Measurements from ENCODE around the gene CNTNAP2.

CNTNAP2 gene

DNA sequence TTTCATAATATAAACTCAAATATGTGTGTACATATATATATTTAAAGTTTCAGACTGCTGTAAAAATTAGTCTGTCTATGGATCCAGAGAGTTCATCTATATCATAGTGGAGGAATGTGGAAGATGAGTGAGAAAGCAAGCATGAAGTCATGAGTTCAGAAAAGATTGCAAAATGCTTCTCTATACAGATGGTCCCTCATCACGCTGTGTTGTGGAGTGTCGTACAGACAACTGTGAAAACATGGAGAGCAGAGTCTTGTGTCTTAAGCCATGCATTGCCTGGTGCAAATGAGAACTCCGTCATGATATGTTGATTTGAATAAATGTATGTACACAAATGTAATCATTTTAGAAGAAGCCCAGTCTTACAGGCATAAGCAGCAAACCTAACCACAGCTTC is 316.9 kb downstream of the CNTNAP2 start:
- no peak for DNase-seq

DNA sequence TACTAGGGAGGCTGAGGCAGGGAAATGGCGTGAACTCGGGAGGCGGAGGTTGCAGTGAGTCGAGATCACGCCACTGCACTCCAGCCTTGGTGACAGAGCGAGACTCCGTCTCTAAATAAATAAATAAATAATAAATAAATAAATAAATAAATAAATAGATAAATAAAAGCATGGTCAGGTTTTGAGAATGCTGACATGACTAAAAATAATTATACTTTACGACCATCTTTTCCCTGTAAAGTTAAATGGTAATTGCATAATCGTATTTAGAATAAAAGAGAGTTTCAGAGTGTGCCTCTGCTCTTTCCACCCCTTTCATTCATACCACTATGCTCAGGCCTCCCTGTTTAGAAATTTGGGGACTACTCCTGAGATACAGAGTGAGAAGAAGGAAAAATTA is 326.5 kb downstream of the CNTNAP2 start:
- no peak for DNase-seq

DNA sequence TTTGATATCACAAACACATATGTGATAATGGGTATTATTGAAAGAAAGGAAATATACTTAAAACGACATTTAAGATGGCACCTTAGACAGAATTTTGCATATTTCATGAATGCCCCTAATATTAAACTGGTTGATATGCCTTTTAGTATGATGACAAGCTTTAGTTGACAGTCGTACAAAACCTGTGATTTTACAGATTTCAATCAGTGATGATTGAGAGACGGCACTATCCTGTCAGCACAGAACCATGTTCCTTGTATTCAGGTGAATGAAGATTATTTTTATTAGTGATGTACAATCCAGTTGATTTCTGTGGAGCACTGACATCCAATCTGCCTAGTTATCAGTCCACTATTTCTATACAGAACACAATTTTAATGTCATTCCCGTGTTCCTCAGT is 333.0 kb downstream of the CNTNAP2 start:
- no peak for DNase-seq

DNA sequence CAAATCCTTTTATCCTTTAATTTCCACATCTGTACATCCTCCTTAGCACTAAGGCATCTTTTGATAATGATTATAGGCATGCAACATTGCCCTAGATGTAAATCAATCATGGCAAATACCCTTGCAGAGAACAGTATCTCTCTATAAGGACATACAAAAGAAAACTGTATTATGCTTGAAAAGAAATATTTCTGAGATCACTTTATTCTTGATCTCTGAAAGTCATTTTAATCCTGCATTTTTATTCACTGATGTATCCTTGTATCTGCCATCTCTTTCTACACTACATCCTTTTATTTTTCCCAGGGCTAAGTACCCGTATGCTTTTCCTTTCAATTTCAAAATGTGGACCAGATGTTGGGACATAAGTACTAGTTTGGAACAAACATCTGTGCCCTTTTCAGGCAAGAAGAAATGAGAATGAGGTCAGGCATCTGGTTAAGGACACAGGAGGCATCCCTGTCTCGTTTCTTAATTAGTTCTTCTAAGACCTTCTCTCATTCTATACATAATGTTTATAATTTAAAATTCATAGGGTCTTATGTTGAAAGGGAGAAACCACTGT is 338.6 kb downstream of the CNTNAP2 start:
- no peak for DNase-seq

DNA sequence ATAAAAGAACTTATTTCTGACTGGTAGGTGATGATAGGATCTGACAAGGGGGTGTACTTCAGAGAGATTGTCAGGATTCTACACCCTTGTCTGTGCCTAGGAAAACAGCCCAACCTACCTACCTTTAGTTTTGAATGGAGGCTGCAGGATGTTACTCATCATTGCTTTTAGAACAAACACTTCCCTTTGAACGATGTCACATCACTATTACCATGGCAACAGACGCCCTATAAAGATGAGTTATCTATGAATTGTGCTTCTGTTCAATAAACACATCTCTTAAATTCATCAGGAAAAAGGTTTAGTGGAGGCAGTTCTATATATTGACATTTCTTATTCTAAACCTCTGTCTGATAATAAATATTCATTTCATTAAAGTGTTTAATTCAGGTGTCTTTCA is 362.4 kb downstream of the CNTNAP2 start:
- DNase-seq, result no peak

DNA sequence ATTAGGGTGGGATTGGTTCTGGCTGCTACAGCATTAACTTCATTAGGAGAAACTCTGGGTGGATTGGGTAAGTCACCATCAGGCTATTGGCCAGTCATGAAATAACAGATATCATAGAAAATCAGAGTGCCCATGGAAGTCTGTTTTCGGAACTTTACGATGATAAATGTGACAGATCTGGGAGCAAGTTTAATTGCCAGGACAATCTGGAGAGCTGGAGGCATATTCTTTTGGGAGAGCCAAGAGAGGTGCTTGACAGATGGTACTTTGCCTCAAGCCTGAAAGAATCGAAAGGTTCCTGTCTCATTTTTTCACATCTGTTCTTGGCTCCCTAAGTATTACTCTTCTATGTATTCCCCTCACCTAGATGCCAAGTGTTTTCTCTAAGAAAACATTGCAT is 369.9 kb downstream of the CNTNAP2 start:
- no peak for DNase-seq

DNA sequence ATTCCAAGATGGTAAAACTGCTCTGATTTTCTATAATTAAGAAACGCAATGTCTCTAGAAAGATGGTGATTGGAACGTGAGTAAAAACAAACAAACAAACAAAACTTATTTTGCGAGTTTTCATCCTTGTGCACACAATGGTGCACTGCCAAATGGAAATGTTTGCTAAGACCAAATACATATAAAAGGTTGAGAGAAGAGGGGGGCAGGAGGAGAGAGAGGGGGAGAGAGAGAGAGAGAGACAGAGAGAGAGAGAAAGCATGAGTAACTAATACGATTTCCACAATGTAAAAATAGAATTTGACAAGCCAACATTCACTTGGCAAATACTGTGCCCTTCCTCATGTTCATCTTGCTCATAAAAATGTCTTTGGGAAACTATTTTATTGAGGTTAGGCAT is 375.4 kb downstream of the CNTNAP2 start:
- no peak for DNase-seq

DNA sequence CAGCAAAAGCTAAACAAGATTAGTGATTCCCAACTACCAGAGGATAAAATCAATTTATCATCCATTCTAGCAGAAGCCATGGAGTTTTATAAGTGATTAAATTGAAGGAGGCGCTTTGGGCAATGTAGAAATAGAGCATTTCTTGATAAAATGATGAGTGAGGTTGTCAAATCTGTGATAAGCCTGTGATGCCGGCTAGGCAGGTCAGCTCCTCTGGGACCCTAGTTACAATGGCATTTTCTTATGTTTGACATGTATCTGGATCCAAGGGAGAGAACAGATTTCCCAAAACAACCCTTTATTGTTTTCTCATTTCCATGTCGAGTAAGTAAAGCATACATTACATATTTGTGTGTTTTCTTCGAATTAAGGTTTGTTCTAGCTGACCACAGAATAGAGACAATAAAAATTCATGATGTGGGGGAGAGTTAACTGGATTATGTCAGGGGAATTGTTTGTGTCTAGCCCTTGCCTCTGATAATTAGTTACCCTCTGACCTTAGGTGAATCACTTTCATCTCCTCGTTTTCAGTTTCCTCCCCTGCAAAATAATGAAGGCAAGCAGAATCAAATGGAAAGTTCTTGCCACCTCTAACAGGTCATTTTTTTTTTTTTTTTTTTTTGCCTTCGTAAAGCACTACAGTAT is 378.5 kb downstream of the CNTNAP2 start:
- DNase-seq, result no peak

DNA sequence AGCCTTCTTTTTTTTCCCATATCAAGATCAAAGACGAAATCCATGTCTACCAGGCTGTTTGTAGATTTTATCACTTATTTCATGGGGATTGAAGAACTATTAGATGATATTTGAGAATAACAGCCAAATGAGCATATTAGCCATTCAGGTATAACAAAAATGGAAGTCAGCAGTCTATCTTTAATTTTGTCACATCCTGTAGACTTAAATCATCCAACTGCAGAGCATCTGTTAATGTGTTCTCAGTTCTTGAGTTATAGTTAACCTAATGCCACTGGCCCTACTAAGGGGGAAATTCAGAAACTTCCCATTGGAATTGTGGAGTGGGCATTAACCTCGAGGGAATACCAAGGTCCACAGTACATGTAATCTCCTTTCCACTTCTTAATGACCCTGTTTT is 380.1 kb downstream of the CNTNAP2 start:
- no peak for DNase-seq

DNA sequence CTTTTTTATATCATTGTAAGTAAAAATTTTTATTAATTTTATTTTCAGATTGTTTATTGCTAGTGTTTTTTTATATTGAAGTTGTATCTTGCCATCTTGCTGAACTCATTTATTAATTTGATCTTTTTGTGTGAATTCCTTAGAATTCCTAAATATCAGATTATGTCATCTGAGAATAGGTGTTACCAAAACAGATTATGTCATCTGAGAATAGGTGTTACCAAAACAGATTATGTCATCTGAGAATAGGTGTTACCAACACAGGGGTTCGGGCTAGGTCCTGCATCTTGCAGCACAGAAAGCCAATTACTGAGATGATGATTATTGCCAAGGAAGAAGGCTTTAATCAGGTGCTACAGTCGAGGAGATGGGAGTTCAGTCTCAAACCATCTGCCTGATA is 383.4 kb downstream of the CNTNAP2 start:
- no peak for DNase-seq

DNA sequence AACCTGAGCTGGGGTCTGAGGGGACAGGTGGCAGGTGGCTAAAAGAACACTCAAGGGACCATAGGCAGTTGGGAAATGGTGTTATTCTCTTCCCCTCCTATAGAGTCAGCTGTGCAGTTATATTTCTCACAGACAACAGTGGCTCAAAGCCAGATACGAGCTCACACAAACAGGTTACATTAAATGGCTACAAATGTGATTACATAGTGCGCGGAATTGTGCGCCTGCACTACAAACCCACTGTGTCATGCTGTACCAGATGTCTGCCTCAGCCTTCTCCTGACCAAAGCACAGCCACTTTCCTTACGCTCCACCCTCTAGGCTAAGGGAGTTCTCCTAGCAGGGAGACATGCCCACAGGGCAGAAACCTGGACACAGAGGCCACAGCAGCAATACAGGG is 387.2 kb downstream of the CNTNAP2 start:
- no peak for DNase-seq

DNA sequence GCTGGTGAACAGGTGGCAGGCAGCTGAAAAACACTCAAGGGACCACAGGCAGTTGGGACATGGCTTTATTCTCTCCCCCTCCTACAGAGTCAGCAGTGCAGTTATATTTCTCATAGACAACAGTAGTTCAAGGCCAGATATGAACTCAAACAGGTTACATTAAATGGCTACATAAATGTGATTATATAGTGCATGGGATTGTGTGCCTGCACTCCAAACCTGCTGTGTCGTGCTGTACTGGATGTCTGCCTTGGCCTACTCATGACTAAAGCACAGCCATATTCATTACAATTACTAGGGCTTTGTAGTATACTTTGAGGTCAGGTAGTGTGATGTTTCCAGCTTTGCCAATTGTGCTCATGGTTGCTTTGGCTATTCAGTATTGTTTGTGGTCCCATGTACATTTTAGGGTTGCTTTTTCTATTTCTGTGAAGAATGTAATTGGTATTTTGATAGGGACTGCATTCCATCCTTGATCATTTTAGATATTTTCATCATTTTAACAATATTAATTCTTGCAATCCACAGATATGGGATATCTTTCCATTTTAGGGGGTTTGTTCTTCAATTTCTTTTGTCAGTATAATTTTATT is 393.6 kb downstream of the CNTNAP2 start:
- DNase-seq, result no peak

DNA sequence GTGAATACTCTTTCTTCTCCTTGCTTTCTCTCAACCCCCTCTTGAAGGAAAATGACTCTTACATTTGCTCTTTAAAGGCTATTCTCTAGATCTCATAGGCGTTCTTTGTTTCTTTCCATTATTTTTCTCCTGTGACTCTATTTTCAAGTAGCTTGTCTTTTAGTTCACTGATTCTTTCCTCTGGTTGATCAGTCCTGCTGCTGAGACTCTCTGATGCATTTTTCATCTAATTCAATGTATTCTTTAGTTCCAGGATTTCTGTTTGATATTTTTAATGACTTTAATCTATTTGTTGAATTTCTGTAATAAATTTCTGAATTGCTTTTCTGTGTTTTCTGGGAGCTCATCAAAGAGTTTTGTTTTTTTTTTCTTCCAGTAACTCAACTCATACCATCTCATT is 397.7 kb downstream of the CNTNAP2 start:
- no peak for DNase-seq

DNA sequence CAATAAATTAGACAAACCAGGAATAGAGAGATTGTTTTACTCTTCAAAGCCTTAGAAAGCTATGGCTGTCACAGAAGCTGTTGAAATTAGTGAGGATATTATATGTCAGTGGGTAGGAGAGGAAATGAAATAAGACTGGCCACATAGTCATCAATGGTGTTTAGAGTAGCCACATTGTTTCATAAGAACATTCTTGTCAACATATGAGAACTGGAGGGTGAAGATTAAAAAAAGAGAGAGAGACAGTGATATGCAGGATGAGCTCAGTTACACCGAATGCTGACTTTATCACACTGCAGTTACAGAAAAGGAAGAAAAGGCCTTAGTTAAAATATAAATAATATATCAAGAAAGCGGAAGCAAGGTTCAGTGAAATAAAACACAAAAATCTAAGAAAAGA is 412.0 kb downstream of the CNTNAP2 start:
- DNase-seq, result no peak

DNA sequence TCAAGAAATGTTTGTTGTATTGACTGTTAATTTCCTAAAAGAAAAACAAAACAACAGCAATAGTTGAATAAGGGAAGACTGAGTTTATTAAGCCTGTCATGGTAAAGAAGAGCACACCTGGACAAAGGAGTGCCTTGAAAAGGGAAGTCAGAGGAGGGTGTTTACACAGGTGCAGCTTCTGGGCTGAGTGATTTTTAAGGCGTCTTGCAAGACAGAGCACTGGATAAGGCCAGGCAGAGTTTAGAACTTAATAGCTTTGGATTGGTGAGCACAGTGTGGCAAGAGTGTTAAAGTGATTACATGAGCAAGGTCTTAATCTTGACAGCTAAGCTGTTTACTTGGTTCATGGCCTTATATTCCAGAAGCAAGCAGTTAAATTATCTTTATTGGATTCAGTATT is 423.2 kb downstream of the CNTNAP2 start:
- DNase-seq, result no peak

DNA sequence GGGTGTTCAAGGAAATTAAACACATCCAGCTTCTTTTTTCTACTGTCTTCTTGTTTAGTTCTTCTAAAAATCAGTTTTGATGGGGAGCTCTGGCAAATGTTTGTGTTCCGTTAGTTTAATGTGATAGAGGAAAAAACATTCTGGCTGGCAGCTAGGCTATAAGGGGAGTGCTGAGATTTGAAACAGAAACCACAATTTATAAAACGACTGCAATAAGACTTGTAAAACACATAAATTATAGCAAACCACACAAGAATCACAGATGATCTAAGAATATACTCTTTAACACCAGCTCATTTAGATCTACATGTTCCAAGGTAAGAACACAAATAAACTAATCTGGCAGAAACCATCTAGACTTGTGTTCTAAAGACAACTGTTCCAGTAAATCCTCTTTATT is 425.5 kb downstream of the CNTNAP2 start:
- no peak for DNase-seq

DNA sequence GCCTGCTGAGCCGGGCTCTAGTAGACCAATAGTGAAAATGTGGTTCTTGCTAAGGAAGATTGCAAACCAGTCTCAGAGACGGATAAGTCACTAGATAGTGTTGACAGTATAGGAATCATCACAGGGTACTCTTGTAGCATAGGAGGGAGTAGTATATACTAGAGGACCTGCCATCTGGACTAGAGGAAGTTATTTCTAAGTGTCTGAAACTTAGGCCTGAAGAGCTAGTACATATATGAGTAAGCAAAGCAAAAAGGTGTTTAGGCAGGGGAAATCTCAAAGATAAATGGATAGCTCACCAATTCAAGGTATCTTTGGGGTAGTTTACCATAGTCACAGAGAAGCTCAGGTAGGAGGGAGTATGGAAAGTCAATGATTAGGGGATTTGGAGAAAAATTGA is 428.1 kb downstream of the CNTNAP2 start:
- no peak for DNase-seq

DNA sequence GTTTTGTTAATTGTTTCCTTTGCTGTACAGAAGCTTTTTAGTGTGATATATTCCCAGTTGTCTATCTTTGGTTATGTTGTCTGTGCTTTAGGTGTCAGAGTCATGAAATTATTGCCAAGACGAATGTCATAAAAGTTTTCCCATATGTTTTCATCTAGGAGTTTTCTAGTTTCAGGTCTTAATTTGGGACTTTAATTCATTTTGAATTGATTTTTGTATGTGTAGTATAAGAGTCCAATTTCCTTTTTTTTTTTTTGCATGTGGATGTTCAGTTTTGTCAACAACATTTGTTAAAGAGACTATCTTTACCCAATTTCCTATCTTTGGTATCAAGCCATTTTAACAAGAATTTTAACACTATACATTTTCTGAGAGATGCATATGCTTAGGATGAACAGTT is 432.2 kb downstream of the CNTNAP2 start:
- no peak for DNase-seq

DNA sequence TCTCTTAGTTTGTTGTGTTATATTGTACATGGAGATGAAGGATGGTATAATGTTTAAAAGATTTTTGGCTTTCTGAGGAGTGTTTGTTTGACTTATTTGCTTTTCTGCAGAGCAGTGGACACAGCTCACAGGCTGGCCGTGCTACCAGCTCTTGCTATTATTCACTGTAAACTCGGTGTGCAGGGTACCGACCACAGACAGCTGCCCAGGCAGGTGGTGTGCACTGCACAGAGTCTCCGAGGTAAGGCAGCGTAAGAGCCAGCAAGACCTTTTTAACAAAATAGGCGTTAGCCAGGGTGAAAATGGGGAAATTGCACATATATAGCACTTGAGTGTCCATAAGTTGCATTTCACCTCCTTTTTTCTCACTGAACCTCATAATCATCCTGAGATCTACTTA is 438.0 kb downstream of the CNTNAP2 start:
- DNase-seq, result no peak

DNA sequence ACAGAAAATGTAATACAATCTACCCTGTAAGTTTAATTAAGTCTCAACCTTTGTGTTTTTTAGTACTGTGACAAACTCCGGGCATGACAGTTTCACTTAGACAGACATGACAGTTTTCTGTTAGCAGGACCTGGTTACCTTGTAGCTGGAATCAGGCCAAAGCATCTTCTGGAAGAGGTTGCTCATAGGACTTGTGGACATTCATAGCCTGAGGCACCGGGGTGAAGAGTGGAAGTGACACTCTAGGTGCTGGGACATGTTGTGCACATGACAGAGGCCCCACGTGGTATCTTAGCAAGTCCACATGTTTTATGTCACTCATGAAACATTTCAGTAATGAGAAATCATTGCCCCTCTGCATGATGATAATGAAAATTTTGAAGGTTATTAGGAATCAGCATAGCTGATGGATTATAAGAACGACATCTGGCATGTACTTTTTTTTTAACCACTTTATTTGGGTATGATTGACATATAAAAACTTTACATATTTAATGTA is 441.4 kb downstream of the CNTNAP2 start:
- no peak for DNase-seq

DNA sequence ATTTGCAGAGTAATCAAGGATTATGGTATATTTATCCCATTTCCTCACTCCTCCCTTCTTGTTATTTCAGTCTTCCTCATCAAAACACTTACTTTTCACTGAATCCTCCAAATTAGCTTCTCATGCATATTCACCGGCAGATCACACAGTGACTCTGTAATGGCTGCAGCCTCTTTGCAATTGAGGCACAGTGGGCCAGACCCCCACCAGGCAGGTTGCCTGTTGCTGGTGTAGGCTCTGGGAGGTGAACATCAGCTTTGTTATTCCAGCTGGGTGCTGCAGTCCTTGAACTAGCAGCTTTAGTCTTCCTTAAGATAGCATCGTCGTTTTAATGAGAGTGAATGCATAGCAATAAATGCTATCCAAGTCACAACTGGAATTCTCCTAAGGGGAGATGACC is 449.3 kb downstream of the CNTNAP2 start:
- DNase-seq, result no peak

DNA sequence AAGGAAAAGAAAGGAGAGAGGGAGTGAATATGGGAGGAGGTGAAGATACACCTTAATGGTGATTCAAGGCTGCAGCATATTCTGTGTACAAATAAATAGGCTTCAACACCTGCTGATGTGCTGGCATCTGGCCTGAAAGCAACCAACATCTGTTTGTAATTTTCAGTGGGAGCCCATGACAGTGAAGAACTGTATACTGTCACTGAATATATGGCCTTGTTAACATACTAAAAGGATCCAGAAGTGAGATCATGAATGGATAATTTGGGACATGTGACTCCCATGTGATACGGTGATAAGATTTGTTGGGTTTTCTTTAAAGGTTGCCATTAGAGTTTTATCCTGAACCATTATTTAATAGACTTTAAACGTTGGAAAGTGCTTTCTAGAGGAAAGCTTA is 459.3 kb downstream of the CNTNAP2 start:
- no peak for DNase-seq

DNA sequence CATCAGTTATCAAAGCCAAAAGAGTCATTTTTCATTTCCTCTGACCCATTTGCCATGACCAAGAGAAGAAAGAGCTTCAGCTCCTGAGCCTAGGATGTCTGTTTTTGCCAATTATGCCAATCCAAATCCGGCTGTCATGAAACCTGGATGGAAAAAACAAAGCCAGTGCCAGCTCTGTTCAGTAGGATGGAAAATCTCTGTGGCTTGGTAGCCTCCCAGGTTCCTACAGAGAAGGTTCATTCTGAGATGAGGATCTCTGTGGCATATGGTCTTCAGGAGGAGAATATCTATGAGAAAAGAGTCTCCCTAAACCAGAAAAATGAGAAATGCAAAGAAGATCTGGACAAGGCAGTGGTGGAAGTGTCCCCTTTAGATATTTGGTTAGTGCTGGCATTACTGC is 475.4 kb downstream of the CNTNAP2 start:
- no peak for DNase-seq

DNA sequence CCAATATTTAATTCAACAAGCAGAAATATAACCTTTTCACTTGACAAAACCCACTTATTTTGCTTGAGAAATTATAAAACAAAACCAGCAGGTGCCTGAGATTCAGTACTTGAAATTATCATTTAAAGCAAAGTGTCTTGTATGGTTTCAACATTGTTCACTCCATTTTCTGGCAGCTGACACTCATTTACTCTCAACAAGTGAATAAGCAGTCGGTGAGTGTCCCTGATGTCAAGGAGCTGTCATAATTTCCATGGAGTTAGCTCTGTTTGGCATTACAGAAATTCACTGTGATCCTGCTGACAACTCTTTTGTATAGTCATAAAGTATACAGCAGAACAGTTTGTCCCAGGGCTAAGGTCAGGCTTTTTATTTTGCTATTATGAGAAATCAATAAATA is 490.0 kb downstream of the CNTNAP2 start:
- no peak for DNase-seq

DNA sequence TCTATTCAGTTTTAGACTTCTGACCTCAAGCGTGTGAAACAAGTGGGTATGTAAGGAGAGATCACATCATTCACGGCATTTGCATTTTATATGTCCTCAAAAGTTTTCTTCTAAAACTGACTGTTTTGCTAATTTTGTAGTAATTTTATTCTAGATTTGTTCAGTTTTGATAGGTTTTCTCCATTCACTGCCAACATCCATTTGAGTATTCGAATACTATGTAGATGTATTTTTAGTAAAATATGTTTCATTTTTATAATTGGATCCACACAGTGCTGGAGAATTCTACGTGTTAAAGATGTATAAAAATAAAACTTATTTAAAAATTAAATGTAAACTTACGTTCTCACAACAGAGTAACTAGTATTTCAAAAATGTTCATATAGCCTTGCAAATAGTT is 503.0 kb downstream of the CNTNAP2 start:
- no peak for DNase-seq
